Posterior vena cava (tissue), 2 donors: ENCODE data around the gene UCK2. TPM values are rescaled to one million over a fixed set of nuclear protein-coding genes. Genes with fewer than 3 reads are reported as not detected.

Source experiments
- DNase-seq: peaks from one replicate; pipeline ENCODE4 v3.0.0-alpha.2; 2020; ENCODE audit warnings: low spot score
- intact Hi-C, 2 donors: fragments of 100-400 bp; cut with DNase I; formaldehyde crosslinking; loops; one replicate each; pipeline versions ENCODE4 v1.14.1 to v1.14.2; 2022 to 2023
- total RNA-seq, 2 donors: library from RNA; stranded (reverse); fragmentation: NEBNext Ultra II Directional; extraction: Animal tissue kit (Norgen Biotek cat#: 25700); gene quantifications; one replicate each; pipeline ENCODE4 v1.2.1, GENCODE V29; 2021
- donor health status: DM: yes; HTN: yes; CAD: no.
- donor health status: DM: yes; HTN: yes; CAD: no.

UCK2 gene
- total RNA-seq, 2 donors from 2014 or later: 14.7 to 20.8 TPM

GRCh38 chr1:165849353-165850133, 22.1 kb downstream of the UCK2 start:
- no peak for DNase-seq
- intact Hi-C loops: no loop called here

- DNase-seq: no peak
- intact Hi-C loops: no loop called here
Measured at GRCh38 chr1:165851034-165851658, 23.7 kb downstream of the UCK2 start.

GRCh38 chr1:165852871-165853270, 25.5 kb downstream of the UCK2 start:
- no peak for DNase-seq
- intact Hi-C loops: no loop called here

GRCh38 chr1:165853528-165854075, 26.2 kb downstream of the UCK2 start:
- no peak for DNase-seq
- intact Hi-C loops: no loop called here

GRCh38 chr1:165854101-165854845, 26.9 kb downstream of the UCK2 start:
- DNase-seq: no peak
- intact Hi-C loops: no loop called here

- no peak for DNase-seq
- intact Hi-C loops: no loop called here
Measured at GRCh38 chr1:165855010-165855838, 27.8 kb downstream of the UCK2 start.

- intact Hi-C loops: no loop called here
- DNase-seq: no peak
Measured at GRCh38 chr1:165856021-165856420, 28.6 kb downstream of the UCK2 start.

GRCh38 chr1:165856606-165857005, 29.2 kb downstream of the UCK2 start:
- intact Hi-C loops: no loop called here
- no peak for DNase-seq

GRCh38 chr1:165857046-165857801, 29.8 kb downstream of the UCK2 start:
- DNase-seq: no peak
- intact Hi-C loops: no loop called here

- intact Hi-C loops: no loop called here
- DNase-seq: no peak
Measured at GRCh38 chr1:165858364-165858823, 31.0 kb downstream of the UCK2 start.

- intact Hi-C loops: no loop called here
- no peak for DNase-seq
Measured at GRCh38 chr1:165858967-165859845, 31.8 kb downstream of the UCK2 start.

GRCh38 chr1:165860065-165860464, 32.7 kb downstream of the UCK2 start:
- no peak for DNase-seq
- intact Hi-C loops: no loop called here

GRCh38 chr1:165861911-165862310, 34.5 kb downstream of the UCK2 start:
- intact Hi-C loops: no loop called here
- no peak for DNase-seq

- DNase-seq: no peak
- intact Hi-C loops: no loop called here
Measured at GRCh38 chr1:165862448-165862847, 35.0 kb downstream of the UCK2 start.

- intact Hi-C loops: no loop called here
- DNase-seq: no peak
Measured at GRCh38 chr1:165863346-165863745, 35.9 kb downstream of the UCK2 start.

GRCh38 chr1:165865633-165866340, 38.4 kb downstream of the UCK2 start:
- intact Hi-C loops: no loop called here
- no peak for DNase-seq

GRCh38 chr1:165869343-165869742, 41.9 kb downstream of the UCK2 start:
- no peak for DNase-seq
- intact Hi-C loops: no loop called here
